ENCODE results near the gene AURKB. TPM values are rescaled to one million over a fixed set of nuclear protein-coding genes. Genes with fewer than 3 reads are reported as not detected.

AURKB gene
- total RNA-seq, 1 donor, result 3.6 TPM

GRCh38 chr17:8234361-8235270 lies 24.2 kb upstream of the AURKB start:
- peaks cover 64% of the 10 kb centered on the region for H3K36me3 ChIP-seq (ENCODE audit: insufficient read depth, low read length)
- TF ChIP-seq CTCF (IDR thresholded peaks at IDR 0.05; ENCODE audit: extremely low read depth, low read depth, low read length), result no peak
- no peaks in the 10 kb centered on the region for H4K20me1 ChIP-seq (ENCODE audit: insufficient read depth, low read length)

GRCh38 chr17:8231701-8232100 lies 21.3 kb upstream of the AURKB start:
- DNase-seq (ENCODE audit: insufficient read length, low spot score, missing footprints), result peak; percentile 3
- no peak for TF ChIP-seq CTCF (IDR thresholded peaks at IDR 0.05; ENCODE audit: extremely low read depth, low read depth, low read length)
- Histone ChIP-seq H2AFZ (ENCODE audit: low read length) (no peak overlapping the region), H3K79me2 (ENCODE audit: insufficient read depth, low read length) (no peaks in the 10 kb centered on the region), H3K4me3 (ENCODE audit: insufficient read depth, low read length) (no peak overlapping the region), H3K27me3 (ENCODE audit: insufficient read depth, low read length) (no peaks in the 10 kb centered on the region), H3K36me3 (ENCODE audit: insufficient read depth, low read length) (peaks cover 68% of the 10 kb centered on the region), H4K20me1 (ENCODE audit: insufficient read depth, low read length) (peaks cover 5% of the 10 kb centered on the region), H3K27ac (ENCODE audit: low read depth, low read length) (no peak overlapping the region), H3K9me3 (ENCODE audit: low read depth, low read length) (no peaks in the 10 kb centered on the region), H3K4me2 (ENCODE audit: insufficient read depth, low read length) (no peak overlapping the region), H3K4me1 (ENCODE audit: insufficient read depth, low read length) (peaks cover 5% of the 10 kb centered on the region)

More at GRCh38 chr17:8234361-8235270, 24.2 kb upstream of the AURKB start:
- Histone ChIP-seq H3K27me3 (ENCODE audit: insufficient read depth, low read length) (no peaks in the 10 kb centered on the region), H3K9me3 (ENCODE audit: low read depth, low read length) (no peaks in the 10 kb centered on the region), H3K4me3 (ENCODE audit: insufficient read depth, low read length) (no peak overlapping the region), H2AFZ (ENCODE audit: low read length) (no peak overlapping the region), H3K79me2 (ENCODE audit: insufficient read depth, low read length) (no peaks in the 10 kb centered on the region), H3K4me2 (ENCODE audit: insufficient read depth, low read length) (no peak overlapping the region), H3K27ac (ENCODE audit: low read depth, low read length) (no peak overlapping the region), H3K4me1 (ENCODE audit: insufficient read depth, low read length) (no peaks in the 10 kb centered on the region)
- DNase-seq (ENCODE audit: insufficient read length, low spot score, missing footprints), result no peak

- peak overlapping the region; percentile 59 for H3K27ac ChIP-seq (ENCODE audit: low read depth, low read length)
- peaks cover 8% of the 10 kb centered on the region for H4K20me1 ChIP-seq (ENCODE audit: insufficient read depth, low read length)
- peak overlapping the region; percentile 80 for H3K4me2 ChIP-seq (ENCODE audit: insufficient read depth, low read length)
- no peaks in the 10 kb centered on the region for H3K9me3 ChIP-seq (ENCODE audit: low read depth, low read length)
- no peaks in the 10 kb centered on the region for H3K79me2 ChIP-seq (ENCODE audit: insufficient read depth, low read length)
- H3K4me3 ChIP-seq (ENCODE audit: insufficient read depth, low read length), result peak overlapping the region; percentile 69
- peaks cover 42% of the 10 kb centered on the region for H3K36me3 ChIP-seq (ENCODE audit: insufficient read depth, low read length)
- no peaks in the 10 kb centered on the region for H3K27me3 ChIP-seq (ENCODE audit: insufficient read depth, low read length)
- no peak for TF ChIP-seq CTCF (IDR thresholded peaks at IDR 0.05; ENCODE audit: extremely low read depth, low read depth, low read length)
- H3K4me1 ChIP-seq (ENCODE audit: insufficient read depth, low read length), result peaks cover 16% of the 10 kb centered on the region
- DNase-seq (ENCODE audit: insufficient read length, low spot score, missing footprints), result no peak
- H2AFZ ChIP-seq (ENCODE audit: low read length), result peak overlapping the region; percentile 4
Observed at GRCh38 chr17:8227238-8227581, 16.8 kb upstream of the AURKB start.

GRCh38 chr17:8226536-8227237 lies 16.3 kb upstream of the AURKB start:
- peak overlapping the region; percentile 69 for H3K4me3 ChIP-seq (ENCODE audit: insufficient read depth, low read length)
- peak overlapping the region; percentile 80 for H3K4me2 ChIP-seq (ENCODE audit: insufficient read depth, low read length)
- H2AFZ ChIP-seq (ENCODE audit: low read length), result peak overlapping the region; percentile 4
- no peaks in the 10 kb centered on the region for H3K9me3 ChIP-seq (ENCODE audit: low read depth, low read length)
- peak overlapping the region; percentile 59 for H3K27ac ChIP-seq (ENCODE audit: low read depth, low read length)
- peaks cover 36% of the 10 kb centered on the region for H3K36me3 ChIP-seq (ENCODE audit: insufficient read depth, low read length)
- no peaks in the 10 kb centered on the region for H3K27me3 ChIP-seq (ENCODE audit: insufficient read depth, low read length)
- H4K20me1 ChIP-seq (ENCODE audit: insufficient read depth, low read length), result peaks cover 8% of the 10 kb centered on the region
- no peak for TF ChIP-seq CTCF (IDR thresholded peaks at IDR 0.05; ENCODE audit: extremely low read depth, low read depth, low read length)
- no peaks in the 10 kb centered on the region for H3K79me2 ChIP-seq (ENCODE audit: insufficient read depth, low read length)
- peak; percentile 87 for DNase-seq (ENCODE audit: insufficient read length, low spot score, missing footprints)
- peaks cover 19% of the 10 kb centered on the region for H3K4me1 ChIP-seq (ENCODE audit: insufficient read depth, low read length)
